ENCODE data around the gene USF2.

The USF2 gene

DNA sequence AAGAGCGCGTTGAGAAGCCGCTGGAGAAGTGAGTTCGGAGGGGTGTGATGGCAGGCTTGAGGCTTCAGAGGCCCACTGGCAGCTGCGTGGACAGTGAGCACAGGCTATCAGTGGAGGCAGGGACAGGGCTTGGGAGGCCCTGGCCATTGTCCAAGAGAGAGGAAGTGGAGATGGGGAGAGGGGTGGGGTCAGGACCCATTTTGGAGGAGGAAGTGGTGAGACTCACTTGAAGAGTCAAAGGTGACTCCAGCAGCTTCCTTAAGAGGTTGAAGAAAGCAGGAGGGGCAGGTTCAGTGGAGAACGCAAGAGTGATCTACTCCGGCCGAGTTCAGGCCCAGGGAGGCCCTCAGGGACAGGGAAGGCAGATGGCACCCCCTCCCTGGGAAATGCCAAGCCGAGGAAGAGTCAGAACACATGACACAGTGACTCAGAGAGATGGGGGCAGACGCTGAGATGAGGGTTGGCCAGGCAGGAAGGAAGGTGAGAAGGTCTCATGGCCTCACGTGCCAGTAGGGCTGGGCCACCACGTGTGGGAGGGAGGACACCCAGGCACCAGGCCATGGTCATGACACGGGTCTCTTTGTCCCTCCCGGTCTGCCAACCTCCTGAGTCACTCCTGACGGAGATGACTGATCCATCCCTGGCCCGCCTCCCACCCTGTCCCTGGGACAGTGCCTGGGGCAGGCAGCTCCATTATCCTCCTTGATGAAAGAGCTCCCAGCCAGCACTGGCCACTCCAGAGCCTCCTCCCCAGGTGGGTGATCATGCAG is 50.1 kb downstream of the USF2 start:
- no peaks in the 10 kb centered on the region for H3K36me3 Mint-ChIP-seq (ENCODE audit: low read depth)
- peaks cover 3% of the 10 kb centered on the region for H3K27me3 Mint-ChIP-seq
- H3K27ac Mint-ChIP-seq = peak overlapping the region; percentile 10
- no peak overlapping the region for H3K4me3 Mint-ChIP-seq
- no peak for ATAC-seq
- peaks cover 14% of the 10 kb centered on the region for H3K4me1 Mint-ChIP-seq
- H3K9me3 Mint-ChIP-seq = peaks cover 4% of the 10 kb centered on the region
- DNase-seq = peak; percentile 26

DNA sequence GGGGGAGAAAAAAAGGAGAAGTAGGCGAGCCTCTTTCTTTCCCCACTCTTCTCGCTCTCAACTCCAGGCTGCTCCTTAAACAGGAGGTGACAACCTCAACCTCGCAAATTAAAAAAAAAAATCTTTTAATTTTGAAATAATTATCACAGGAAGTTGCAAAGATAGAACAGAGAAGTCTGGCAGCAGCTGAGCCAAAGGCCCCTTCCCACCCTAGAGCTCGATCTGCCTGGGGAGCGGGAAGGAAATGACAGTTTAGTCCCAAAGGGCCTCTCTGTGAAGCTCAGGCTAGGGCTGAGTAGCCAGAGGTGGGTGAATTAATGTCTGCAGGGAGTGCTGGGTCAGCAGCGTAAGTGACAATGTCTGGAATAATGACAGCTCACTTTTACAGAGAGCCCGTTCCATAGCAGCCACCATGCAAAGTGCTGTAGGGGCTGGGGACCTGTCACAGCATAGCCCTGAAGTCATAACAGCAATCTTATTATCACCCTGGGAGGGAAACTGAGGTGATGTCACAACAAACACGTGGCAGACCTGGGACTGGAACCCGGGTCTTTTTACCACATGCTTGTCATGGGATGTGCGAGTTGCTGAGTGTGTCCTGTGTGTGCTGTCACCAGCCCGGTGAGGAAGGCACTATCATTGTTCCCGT is 51.4 kb downstream of the USF2 start:
- peak; percentile 16 for ATAC-seq
- H3K4me1 Mint-ChIP-seq = peaks cover 14% of the 10 kb centered on the region
- no peaks in the 10 kb centered on the region for H3K36me3 Mint-ChIP-seq (ENCODE audit: low read depth)
- H3K27me3 Mint-ChIP-seq = peaks cover 3% of the 10 kb centered on the region
- H3K9me3 Mint-ChIP-seq = peaks cover 4% of the 10 kb centered on the region
- H3K27ac Mint-ChIP-seq = no peak overlapping the region
- no peak overlapping the region for H3K4me3 Mint-ChIP-seq
- no peak for DNase-seq

DNA sequence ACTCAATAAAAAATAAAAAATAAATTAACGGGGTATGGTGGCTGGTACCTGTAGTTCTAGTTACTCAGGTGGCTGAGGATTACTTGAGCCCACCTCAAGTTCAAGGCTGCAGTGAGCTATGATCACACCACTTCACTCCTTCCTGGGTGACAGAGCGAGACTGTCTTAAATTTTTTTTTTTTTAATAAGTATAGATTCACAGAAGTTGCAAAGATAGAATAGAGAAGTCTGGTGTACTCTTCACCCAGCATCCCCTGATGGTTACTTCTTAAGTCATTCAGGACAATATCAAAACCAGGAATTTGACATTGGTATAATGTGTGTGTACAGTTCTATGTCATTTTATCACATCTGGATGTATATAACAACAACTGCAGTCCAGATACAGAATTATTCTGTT is 52.5 kb downstream of the USF2 start:
- Mint-ChIP-seq H3K27ac (no peak overlapping the region), H3K9me3 (peaks cover 4% of the 10 kb centered on the region), H3K36me3 (ENCODE audit: low read depth) (no peaks in the 10 kb centered on the region), H3K4me3 (no peak overlapping the region), H3K4me1 (peaks cover 14% of the 10 kb centered on the region), H3K27me3 (peaks cover 6% of the 10 kb centered on the region)
- no peak for ATAC-seq
- DNase-seq = no peak

DNA sequence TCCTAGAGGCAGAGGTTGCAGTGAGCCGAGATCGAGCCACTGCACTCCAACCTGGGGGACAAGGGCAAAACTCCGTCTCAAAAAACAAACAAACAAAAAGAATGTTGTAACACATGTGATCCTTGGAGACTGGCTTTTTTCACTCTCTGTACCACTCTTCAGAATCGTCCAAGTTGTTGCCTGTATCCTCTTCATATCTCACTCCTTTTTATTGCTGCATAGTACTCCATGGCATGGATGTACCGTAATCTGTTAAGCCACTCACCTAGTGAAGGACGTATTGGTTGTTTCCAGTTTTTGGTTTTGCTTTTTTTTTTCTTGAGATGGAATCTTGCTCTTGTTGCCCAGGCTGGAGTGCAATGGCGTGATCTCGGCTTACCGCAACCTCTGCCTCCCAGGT is 53.3 kb downstream of the USF2 start:
- Mint-ChIP-seq H3K4me3 (no peak overlapping the region), H3K9me3 (peaks cover 4% of the 10 kb centered on the region), H3K36me3 (ENCODE audit: low read depth) (no peaks in the 10 kb centered on the region), H3K27me3 (peaks cover 6% of the 10 kb centered on the region), H3K4me1 (peaks cover 14% of the 10 kb centered on the region), H3K27ac (no peak overlapping the region)
- no peak for DNase-seq
- no peak for ATAC-seq

DNA sequence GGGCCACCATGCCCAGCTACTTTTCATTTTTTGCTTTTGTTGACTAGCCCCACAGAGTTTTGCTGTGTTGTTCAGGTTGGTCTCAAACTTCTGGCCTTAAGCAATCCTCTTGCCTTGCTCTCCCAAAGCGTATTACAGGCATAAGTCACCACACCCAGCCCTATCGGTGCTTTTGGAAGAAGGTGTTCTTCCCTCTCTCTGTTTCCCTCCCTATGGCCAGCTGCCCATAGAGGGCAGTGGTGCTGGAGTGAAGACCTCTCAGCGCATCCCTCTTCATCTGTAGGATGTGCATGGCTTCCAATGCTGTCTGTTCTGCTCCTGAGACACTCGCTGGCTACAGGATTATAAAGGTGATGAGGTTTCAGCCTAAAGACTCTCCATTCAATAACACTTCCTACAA is 58.9 kb downstream of the USF2 start:
- Mint-ChIP-seq H3K27ac (no peak overlapping the region), H3K9me3 (no peaks in the 10 kb centered on the region), H3K4me3 (no peak overlapping the region), H3K36me3 (ENCODE audit: low read depth) (peaks cover 1% of the 10 kb centered on the region), H3K4me1 (peaks cover 14% of the 10 kb centered on the region), H3K27me3 (peaks cover 6% of the 10 kb centered on the region)
- ATAC-seq (no peak), DNase-seq (no peak)

DNA sequence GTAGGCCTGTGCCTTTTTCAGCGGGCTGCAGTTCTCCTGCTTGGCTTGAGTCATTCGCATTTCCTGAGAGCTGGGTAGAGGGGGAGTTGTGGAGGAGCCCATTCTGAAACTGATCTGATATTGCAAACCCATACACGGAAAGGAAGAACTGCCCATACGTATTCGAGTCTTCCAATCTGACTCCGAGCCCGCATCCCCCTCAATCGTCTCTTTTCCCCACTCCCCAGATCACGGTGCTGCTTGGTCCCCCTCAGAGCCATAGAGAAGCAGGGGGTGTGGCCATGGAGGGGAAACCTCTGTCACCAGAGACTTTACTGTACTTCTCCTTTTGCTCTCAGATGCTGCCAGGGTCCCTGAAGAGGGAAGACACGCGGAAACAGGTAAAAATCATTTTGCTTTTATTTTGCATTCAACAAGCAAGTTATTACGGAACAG is 60.1 kb downstream of the USF2 start, which contains the start of gene CD22:
CD22 (plus strand) TSS at position 337 of the 435 bp plus-strand sequence. CDS start 2,854 bp downstream, outside the sequence.
- peaks cover 8% of the 10 kb centered on the region for H3K27me3 Mint-ChIP-seq
- DNase-seq (no peak), ATAC-seq (peak; percentile 57)
- H3K4me1 Mint-ChIP-seq = peaks cover 25% of the 10 kb centered on the region
- peak within 1 kb of the TSS; percentile 58 for H3K4me3 Mint-ChIP-seq
- H3K36me3 Mint-ChIP-seq (ENCODE audit: low read depth) = peaks cover 1% of the 10 kb centered on the region
- H3K27ac Mint-ChIP-seq = peak within 1 kb of the TSS; percentile 3
- no peaks in the 10 kb centered on the region for H3K9me3 Mint-ChIP-seq

DNA sequence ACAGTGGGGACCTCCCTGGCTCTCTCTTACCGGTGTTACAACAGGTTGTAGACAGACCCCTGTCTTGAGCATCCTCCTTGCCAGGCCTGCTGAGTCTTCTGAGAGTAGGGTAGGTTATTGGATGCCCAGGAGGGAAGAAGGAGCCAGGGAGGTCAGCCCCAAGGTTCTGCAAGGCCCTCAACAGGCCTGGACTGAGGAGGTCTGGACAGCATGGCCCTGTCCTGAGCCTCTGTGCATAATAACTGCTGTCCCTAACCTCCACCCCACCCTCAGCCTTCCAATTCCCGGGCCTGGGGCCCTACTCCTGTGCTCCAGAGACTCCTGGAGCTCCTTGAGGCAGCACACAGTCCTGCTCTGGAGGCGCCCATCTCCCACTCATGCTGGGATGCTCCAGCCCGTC is 60.6 kb downstream of the USF2 start:
- no peaks in the 10 kb centered on the region for H3K9me3 Mint-ChIP-seq
- peaks cover 1% of the 10 kb centered on the region for H3K36me3 Mint-ChIP-seq (ENCODE audit: low read depth)
- H3K27ac Mint-ChIP-seq = peak overlapping the region; percentile 3
- DNase-seq = no peak
- peaks cover 8% of the 10 kb centered on the region for H3K27me3 Mint-ChIP-seq
- ATAC-seq = no peak
- H3K4me1 Mint-ChIP-seq = peaks cover 29% of the 10 kb centered on the region
- H3K4me3 Mint-ChIP-seq = peak overlapping the region; percentile 58
